Duodenal mucosa (tissue), 2 donors: ENCODE results near the gene THG1L.

Experiments
- H3K27ac ChIP-seq: one replicate; pipeline ENCODE4 v1.7.0; 2013; ENCODE audit warnings: low read depth, low read length
- H3K27me3 ChIP-seq, 2 donors: one replicate each; pipeline ENCODE4 v1.7.0; 2013; ENCODE audit warnings: low read length in 2 of 2, control low read depth in 1 of 2; ENCODE audit not compliant: insufficient read depth in 2 of 2, control insufficient read depth in 1 of 2
- H3K36me3 ChIP-seq, 2 donors: one replicate each; pipeline ENCODE4 v1.7.0; 2013; ENCODE audit warnings: low read length in 2 of 2, control low read depth in 1 of 2; ENCODE audit not compliant: insufficient read depth in 2 of 2, control insufficient read depth in 1 of 2
- H3K4me1 ChIP-seq, 2 donors: one replicate each; pipeline ENCODE4 v1.7.0; 2013; ENCODE audit warnings: low read length in 2 of 2, control low read depth in 1 of 2; ENCODE audit not compliant: insufficient read depth in 2 of 2, control insufficient read depth in 1 of 2
- H3K4me3 ChIP-seq, 2 donors: one replicate each; pipeline ENCODE4 v1.7.0; 2013; ENCODE audit warnings: low read length in 2 of 2, low read depth in 1 of 2
- H3K9ac ChIP-seq, 2 donors: one replicate each; pipeline ENCODE4 v1.7.0; 2013; ENCODE audit warnings: low read length in 2 of 2, low read depth in 1 of 2
- H3K9me3 ChIP-seq, 2 donors: one replicate each; pipeline ENCODE4 v1.7.0; 2013; ENCODE audit warnings: low read length in 2 of 2, control low read depth in 1 of 2; ENCODE audit not compliant: control insufficient read depth in 1 of 2

THG1L gene

DNA sequence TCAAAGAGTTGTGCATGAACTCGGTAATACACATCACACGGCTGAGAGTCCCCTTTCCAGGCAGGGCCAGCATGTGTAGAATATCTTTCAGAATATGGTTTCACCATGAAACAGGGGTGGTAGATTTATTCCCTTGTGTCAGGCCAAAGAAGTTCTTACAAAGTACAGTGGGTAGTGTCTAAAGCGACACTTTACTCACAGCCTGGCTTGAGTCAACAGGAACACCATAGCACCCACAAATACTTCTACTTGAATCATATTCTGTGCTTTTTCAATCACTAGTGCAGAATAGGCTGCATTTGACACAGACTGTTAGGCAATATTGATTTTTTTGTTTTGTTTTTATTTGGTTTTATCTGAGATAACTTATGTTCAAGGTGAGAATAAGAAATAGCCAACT lies 24.9 kb downstream of the THG1L start:
- peaks cover 12 to 31% of the 10 kb centered on the region in 2 donors for H3K36me3 ChIP-seq
- H3K9ac ChIP-seq, result no peak overlapping the region
- H3K27ac ChIP-seq, result no peak overlapping the region
- H3K4me1 ChIP-seq, result no peaks in the 10 kb centered on the region
- no peak overlapping the region for H3K4me3 ChIP-seq
- H3K9me3 ChIP-seq, result no peaks in the 10 kb centered on the region
- H3K27me3 ChIP-seq, result no peaks in the 10 kb centered on the region

GRCh38 chr5:157758706-157759105 lies 27.5 kb downstream of the THG1L start:
- no peak overlapping the region for H3K4me3 ChIP-seq
- H3K4me1 ChIP-seq, result no peaks in the 10 kb centered on the region
- no peaks in the 10 kb centered on the region for H3K27me3 ChIP-seq
- H3K9ac ChIP-seq, result no peak overlapping the region
- no peak overlapping the region for H3K27ac ChIP-seq
- H3K36me3 ChIP-seq, result peaks cover 12 to 22% of the 10 kb centered on the region in 2 donors
- H3K9me3 ChIP-seq, result no peaks in the 10 kb centered on the region

GRCh38 chr5:157761690-157762621 lies 30.7 kb downstream of the THG1L start:
- Histone ChIP-seq H3K4me1 (no peaks in the 10 kb centered on the region), H3K9me3 (no peaks in the 10 kb centered on the region), H3K27ac (no peak overlapping the region), H3K27me3 (no peaks in the 10 kb centered on the region), H3K36me3 (no peaks in the 10 kb centered on the region), H3K4me3 (no peak overlapping the region), H3K9ac (no peak overlapping the region)

- Histone ChIP-seq H3K9ac (no peak overlapping the region), H3K36me3 (no peaks in the 10 kb centered on the region), H3K9me3 (no peaks in the 10 kb centered on the region), H3K27ac (no peak overlapping the region), H3K27me3 (no peaks in the 10 kb centered on the region), H3K4me3 (no peak overlapping the region), H3K4me1 (no peaks in the 10 kb centered on the region)
These were observed 33.3 kb downstream of the THG1L start for GRCh38 chr5:157764531-157764930.

DNA sequence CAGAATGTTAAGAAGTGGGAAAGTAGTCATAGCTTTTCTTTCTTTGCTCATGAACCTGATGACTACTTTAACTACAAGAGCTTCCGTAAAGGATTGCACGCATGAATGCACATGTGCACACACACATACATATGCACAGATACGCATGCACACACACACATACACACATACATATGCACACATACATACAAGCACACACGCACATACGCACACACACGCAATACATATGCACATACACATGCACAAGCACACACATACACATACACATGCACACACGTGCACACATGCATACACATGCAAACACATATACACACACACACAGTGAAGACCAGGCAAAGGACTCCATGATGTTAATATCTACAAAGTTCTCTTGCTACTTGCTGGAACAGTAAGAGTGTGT lies 35.2 kb downstream of the THG1L start:
- Histone ChIP-seq H3K27ac (no peak overlapping the region), H3K9ac (no peak overlapping the region), H3K4me3 (no peak overlapping the region), H3K9me3 (peaks cover 0 to 3% of the 10 kb centered on the region in 2 donors), H3K27me3 (no peaks in the 10 kb centered on the region), H3K36me3 (no peaks in the 10 kb centered on the region), H3K4me1 (no peaks in the 10 kb centered on the region)

DNA sequence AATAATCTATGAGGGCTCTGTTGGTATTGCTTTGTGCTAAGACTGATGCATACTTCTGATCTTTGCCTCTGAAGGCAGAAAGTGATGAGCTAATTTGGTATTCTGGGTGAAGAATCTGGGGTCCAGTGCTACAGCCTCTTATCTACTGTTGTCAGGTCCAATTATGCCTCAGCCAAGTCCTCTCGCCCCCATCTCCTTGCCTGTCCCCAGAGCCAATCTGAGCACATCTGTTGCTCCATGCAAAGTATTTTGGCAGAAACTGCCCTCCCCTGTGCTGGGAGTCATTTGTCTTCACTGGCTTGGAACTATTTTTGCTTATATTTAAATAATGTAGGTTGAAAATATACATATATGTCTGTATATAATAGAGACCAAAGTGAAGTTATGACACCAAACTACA lies 35.7 kb downstream of the THG1L start:
- Histone ChIP-seq H3K4me3 (no peak overlapping the region), H3K27me3 (no peaks in the 10 kb centered on the region), H3K9me3 (peaks cover 0 to 3% of the 10 kb centered on the region in 2 donors), H3K27ac (no peak overlapping the region), H3K9ac (no peak overlapping the region), H3K36me3 (no peaks in the 10 kb centered on the region), H3K4me1 (no peaks in the 10 kb centered on the region)

GRCh38 chr5:157767689-157768088 lies 36.5 kb downstream of the THG1L start:
- no peak overlapping the region for H3K27ac ChIP-seq
- no peaks in the 10 kb centered on the region for H3K4me1 ChIP-seq
- H3K9ac ChIP-seq, result no peak overlapping the region
- no peak overlapping the region for H3K4me3 ChIP-seq
- H3K27me3 ChIP-seq, result no peaks in the 10 kb centered on the region
- H3K36me3 ChIP-seq, result no peaks in the 10 kb centered on the region
- H3K9me3 ChIP-seq, result peaks cover 0 to 3% of the 10 kb centered on the region in 2 donors

DNA sequence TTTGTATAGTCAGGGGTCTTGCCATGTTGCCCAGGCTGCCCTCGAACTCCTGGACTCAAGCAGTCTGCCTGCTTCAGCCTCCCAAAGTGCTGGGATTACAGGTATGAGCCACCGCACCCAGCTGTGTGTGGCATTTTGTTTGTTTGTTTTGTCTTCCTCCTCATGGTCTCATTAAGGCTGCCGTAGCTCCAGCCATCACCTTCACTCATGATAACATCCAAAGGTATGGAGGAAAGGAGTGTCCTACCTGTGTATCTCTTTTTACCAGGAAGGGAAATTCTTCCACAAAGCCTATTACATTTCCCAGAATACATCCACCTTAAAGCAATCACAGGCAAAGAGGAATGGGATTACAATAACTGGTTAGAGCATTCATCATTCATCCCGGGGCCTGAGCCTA lies 39.4 kb downstream of the THG1L start:
- H3K9ac ChIP-seq, result no peak overlapping the region

DNA sequence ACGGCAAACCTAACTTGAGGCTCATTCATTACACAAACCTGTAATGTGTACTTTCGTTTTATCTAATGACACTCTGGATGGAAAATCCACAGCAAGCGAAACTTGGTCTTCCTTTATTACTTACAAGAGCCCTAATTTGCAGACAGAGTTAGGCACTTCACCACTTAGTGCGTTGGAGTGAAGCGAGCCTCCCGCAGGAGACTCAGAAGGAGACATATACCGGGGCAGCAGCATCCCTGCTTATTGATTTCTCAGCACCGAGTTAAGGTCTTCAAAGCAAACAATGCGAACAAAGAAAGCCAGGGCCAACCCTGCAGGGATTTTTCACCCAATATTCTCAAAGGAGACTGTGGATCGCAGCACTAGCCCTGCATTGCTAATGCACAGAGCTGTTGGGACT lies 40.9 kb downstream of the THG1L start:
- peak overlapping the region in 1 of 2 donors; percentile 19 for H3K4me3 ChIP-seq
- no peak overlapping the region for H3K9ac ChIP-seq
- no peaks in the 10 kb centered on the region for H3K36me3 ChIP-seq
- H3K4me1 ChIP-seq, result no peaks in the 10 kb centered on the region
- H3K27me3 ChIP-seq, result no peaks in the 10 kb centered on the region
- peaks cover 0 to 3% of the 10 kb centered on the region in 2 donors for H3K9me3 ChIP-seq
- no peak overlapping the region for H3K27ac ChIP-seq

More for the DNA sequence above, 39.4 kb downstream of the THG1L start:
- Histone ChIP-seq H3K9me3 (peaks cover 0 to 3% of the 10 kb centered on the region in 2 donors), H3K4me1 (no peaks in the 10 kb centered on the region), H3K4me3 (no peak overlapping the region), H3K27me3 (no peaks in the 10 kb centered on the region), H3K27ac (no peak overlapping the region), H3K36me3 (no peaks in the 10 kb centered on the region)

DNA sequence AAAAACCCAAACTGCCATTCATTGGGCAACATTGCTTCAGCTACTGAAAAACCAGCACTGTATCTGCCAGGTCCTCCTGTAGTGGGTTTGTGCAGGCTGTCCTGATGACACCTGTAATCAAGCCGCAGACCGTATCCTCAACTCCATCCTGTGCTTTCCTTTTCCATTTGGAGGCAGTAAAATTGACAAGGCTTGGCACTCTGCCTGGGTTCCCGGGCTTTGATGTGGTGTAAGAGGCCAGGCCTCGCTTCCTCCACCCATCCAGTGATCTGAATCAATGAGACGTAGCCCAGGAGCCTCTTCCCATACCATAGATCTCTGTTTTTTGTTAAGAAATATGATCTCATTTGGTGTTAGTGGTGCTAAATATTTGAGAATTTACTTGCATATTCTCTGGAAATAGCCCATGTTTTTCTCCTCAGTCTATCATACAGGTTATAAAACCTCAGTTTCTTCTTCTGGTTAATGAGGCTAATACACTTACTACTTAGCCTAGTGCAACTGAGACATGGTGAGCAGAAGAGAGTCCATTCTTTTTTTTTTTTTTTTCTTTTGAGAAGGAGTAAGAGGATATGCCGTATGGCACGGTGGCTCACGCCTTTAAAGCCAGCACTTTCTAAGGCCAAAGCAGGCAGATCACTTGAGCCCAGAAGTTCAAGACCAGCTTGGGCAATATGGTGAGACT lies 47.0 kb downstream of the THG1L start:
- H3K9ac ChIP-seq, result no peak overlapping the region
- H3K4me1 ChIP-seq, result no peaks in the 10 kb centered on the region

More for the DNA sequence above, 47.0 kb downstream of the THG1L start:
- Histone ChIP-seq H3K36me3 (no peaks in the 10 kb centered on the region), H3K27me3 (no peaks in the 10 kb centered on the region), H3K27ac (no peak overlapping the region), H3K9me3 (no peaks in the 10 kb centered on the region), H3K4me3 (no peak overlapping the region)
